SH-SY5Y (cell line): ENCODE data around the gene ANKHD1.

Experiments used
- GATA2 ChIP-seq: IDR thresholded peaks from 2 replicates; pipeline ENCODE4 v1.6.1; 2011; ENCODE audit warnings: mild to moderate bottlenecking, low read depth, low read length
- GATA3 ChIP-seq: IDR thresholded peaks from 2 replicates; pipeline ENCODE4 v1.6.1; 2011; ENCODE audit warnings: low read depth, mild to moderate bottlenecking, low read length, moderate library complexity

Gene ANKHD1

GRCh38 chr5:140565780-140566095 is 164.1 kb downstream of the ANKHD1 start:
- no peak for TF ChIP-seq GATA3

DNA sequence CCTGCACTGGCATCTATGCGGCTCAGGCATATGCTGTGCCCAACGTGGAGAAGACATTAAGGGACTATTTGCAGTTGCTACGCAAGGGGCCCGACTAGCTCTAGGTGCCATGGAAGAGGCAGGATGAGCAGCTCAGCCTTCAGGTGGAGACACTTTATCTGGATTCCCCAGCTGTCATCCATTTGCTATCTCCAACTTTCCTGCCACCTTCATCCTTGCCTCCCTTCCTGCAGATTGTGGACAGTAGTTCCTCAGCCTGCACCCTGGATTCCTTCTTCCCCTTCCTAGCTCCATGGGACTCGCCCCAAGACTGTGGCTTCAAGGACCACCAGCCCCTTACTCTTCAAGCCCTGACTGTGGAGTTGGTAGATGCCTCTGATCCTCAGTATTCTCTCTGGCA is 165.0 kb downstream of the ANKHD1 start:
- TF ChIP-seq GATA2 (no peak), GATA3 (no peak)

DNA sequence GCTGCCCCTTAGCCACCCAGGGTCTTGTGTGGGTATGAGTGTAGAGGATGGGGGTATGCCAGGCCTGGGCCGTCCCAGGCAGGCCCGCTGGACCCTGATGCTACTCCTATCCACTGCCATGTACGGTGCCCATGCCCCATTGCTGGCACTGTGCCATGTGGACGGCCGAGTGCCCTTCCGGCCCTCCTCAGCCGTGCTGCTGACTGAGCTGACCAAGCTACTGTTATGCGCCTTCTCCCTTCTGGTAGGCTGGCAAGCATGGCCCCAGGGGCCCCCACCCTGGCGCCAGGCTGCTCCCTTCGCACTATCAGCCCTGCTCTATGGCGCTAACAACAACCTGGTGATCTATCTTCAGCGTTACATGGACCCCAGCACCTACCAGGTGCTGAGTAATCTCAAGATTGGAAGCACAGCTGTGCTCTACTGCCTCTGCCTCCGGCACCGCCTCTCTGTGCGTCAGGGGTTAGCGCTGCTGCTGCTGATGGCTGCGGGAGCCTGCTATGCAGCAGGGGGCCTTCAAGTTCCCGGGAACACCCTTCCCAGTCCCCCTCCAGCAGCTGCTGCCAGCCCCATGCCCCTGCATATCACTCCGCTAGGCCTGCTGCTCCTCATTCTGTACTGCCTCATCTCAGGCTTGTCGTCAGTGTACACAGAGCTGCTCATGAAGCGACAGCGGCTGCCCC is 165.6 kb downstream of the ANKHD1 start:
- no peak for TF ChIP-seq GATA3
- TF ChIP-seq GATA2: no peak

- TF ChIP-seq GATA2: no peak
- TF ChIP-seq GATA3: no peak
These were observed 166.2 kb downstream of the ANKHD1 start for GRCh38 chr5:140567871-140568270.

GRCh38 chr5:140568443-140569063 is 166.9 kb downstream of the ANKHD1 start:
- TF ChIP-seq GATA3: no peak
- no peak for TF ChIP-seq GATA2

- no peak for TF ChIP-seq GATA3
- no peak for TF ChIP-seq GATA2
These were observed 167.6 kb downstream of the ANKHD1 start for GRCh38 chr5:140569197-140569596.

GRCh38 chr5:140570058-140570457 is 168.4 kb downstream of the ANKHD1 start:
- TF ChIP-seq GATA3: no peak
- TF ChIP-seq GATA2: no peak

GRCh38 chr5:140570488-140570887 is 168.9 kb downstream of the ANKHD1 start:
- TF ChIP-seq GATA3 (no peak), GATA2 (no peak)

GRCh38 chr5:140571105-140571504 is 169.5 kb downstream of the ANKHD1 start:
- TF ChIP-seq GATA2 (no peak), GATA3 (no peak)

DNA sequence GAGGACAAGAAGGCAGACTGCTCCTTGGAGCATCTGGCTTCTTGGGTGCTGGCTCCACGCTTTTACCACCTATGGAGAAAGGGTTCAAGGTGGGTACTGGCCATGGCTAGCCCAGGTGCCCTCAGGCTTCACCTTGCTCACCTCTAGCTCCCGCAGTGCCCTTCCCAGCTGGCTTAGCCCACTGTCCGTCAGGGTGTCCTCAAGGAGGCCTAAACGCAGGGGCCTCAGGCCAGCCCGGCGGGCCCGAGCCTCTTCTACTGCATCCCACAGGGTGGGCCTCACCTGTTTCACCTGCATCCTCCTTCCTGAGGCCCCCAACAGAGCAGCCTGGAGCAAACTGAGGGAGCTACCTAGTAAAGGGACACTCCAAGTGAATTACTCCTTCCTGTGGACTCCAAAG is 172.1 kb downstream of the ANKHD1 start:
- TF ChIP-seq GATA2 (no peak), GATA3 (no peak)

DNA sequence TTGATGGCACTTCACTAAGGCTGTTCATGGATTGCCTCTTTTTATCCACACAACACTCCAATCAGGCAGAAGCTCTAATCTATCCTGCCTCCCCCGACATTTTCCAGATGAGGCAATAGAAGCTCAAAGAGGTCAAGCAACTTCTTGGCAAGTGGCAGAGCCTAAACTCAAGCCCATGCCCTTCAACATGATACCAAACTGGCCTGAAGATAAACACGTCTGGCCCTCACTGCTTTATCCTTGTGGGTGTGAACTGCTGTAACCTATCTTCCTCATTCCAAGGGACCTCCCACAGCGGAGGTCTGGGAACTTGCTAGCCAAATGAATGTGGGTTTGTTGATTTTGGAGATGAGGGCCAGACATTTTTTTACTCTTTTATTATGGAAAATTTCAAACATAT is 172.5 kb downstream of the ANKHD1 start:
- TF ChIP-seq GATA3 (no peak), GATA2 (no peak)

DNA sequence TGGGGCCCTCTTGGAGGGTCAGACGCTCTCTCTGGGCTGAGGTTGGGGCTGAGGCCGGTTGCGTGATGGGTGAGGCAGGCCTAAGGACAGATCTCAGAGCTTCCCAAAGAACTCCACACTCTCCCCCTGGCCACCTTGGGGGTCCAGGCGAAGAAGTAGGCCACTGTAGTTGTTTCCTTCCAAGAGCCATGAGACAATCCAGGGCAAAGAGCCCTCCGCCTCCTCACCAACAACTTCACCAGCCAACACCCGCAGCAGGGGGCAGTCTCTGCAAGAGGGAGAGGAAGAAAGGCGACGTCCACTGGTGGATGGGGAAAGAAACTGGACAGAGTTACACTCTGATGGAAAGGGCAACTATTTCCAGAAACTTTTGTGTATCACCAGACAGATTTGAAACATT is 173.7 kb downstream of the ANKHD1 start:
- no peak for TF ChIP-seq GATA2
- no peak for TF ChIP-seq GATA3

DNA sequence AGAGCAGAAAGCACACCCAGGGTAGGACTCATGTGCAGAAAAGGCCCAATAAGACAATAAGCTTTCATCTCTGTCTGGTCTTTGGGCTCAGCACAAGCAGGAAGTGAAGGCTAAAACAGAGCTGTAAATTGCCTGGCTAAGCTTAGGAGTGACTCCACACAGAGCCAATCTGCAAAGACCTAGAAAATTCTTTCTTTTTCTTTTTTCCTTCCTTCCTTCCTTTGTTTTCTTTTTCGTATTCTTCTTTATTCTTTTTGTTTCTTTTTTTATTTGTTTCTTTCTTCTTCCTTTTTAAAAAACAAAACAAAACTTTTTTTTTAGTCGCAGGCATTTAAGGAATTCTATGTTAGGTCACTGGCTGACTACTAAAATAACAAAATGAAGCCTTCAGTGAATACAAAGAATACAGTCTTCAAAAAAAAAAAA is 175.2 kb downstream of the ANKHD1 start:
- TF ChIP-seq GATA3 (no peak), GATA2 (no peak)

DNA sequence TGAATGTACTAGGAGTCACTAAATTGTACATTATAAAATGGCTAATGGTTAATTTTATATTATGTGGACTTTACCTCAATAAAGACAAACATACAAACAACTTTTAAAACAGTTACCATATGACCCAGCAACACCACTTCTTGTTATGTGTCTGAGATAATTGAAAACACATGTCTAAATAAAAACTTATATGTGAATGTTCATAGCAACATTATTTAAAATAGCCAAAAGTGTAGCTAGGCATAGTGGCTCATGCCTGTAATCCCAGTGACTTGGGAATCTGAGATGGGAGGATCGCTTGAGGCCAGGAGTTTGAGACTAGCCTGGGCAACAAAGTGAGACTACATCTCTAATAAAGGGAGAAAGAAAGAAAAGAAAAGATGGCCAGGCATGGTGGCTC is 185.9 kb downstream of the ANKHD1 start:
- TF ChIP-seq GATA2: no peak
- TF ChIP-seq GATA3: no peak

DNA sequence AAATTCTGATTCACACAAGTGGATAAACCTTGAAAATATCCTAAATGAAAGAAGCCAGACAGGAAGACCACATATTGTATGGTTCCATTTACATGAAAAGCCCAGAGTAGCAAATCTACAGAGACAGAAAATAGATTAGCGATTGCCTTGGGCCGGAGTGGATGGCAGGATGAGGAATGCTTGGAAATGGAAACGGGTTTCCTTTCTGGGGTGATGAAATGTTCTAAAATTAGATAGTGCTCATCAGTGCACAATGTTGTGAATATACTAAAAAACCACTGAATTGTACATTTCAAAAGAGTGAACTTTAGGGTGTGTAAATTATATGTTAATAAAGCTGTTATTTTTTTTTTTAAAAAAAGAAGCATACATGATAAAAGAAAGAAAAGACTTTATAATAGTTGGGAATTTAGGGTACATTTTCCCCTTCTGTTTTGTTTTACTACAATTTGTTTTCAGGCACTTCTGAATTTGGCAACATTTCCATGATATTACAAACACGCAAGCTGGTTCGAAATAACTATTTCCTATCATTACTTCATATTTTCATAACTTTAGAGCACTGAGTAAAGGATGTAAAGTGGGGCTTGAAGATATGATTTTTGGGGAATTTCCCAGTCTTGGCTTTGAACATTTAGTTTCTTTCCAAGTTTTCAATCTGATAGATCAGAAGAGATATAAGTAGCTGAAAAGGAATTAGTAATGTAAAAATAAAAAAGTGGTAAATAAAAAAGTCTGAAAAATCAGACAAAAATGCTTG is 186.9 kb downstream of the ANKHD1 start:
- TF ChIP-seq GATA2 (no peak), GATA3 (no peak)
